Measurements from ENCODE around the gene TNNT3.

- TF ChIP-seq EZH2phosphoT487 (IDR thresholded peaks at IDR 0.05; ENCODE audit: borderline replicate concordance, low read depth, low read length) = no peak
- TF ChIP-seq, protein P1, sequence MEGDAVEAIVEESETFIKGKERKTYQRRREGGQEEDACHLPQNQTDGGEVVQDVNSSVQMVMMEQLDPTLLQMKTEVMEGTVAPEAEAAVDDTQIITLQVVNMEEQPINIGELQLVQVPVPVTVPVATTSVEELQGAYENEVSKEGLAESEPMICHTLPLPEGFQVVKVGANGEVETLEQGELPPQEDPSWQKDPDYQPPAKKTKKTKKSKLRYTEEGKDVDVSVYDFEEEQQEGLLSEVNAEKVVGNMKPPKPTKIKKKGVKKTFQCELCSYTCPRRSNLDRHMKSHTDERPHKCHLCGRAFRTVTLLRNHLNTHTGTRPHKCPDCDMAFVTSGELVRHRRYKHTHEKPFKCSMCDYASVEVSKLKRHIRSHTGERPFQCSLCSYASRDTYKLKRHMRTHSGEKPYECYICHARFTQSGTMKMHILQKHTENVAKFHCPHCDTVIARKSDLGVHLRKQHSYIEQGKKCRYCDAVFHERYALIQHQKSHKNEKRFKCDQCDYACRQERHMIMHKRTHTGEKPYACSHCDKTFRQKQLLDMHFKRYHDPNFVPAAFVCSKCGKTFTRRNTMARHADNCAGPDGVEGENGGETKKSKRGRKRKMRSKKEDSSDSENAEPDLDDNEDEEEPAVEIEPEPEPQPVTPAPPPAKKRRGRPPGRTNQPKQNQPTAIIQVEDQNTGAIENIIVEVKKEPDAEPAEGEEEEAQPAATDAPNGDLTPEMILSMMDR (conservative IDR thresholded peaks at IDR 0.05; ENCODE audit: low read length) = no peak
Measured at GRCh38 chr11:1906611-1907423, 12.7 kb upstream of the TNNT3 start.
